ENCODE data around the gene OPCML.

The OPCML gene

GRCh38 chr11:133479209-133479608 lies 53.1 kb downstream of the OPCML start:
- no peak for ATAC-seq
- no peak for TF ChIP-seq ZFP3 (CRISPR knock-in tag; IDR thresholded peaks at IDR 0.05)
- no peak for TF ChIP-seq OSR1 (CRISPR knock-in tag; IDR thresholded peaks at IDR 0.05)
- TF ChIP-seq ZNF70 (CRISPR knock-in tag; IDR thresholded peaks at IDR 0.05) = no peak
- no peak for TF ChIP-seq CREB5 (CRISPR knock-in tag; IDR thresholded peaks at IDR 0.05; ENCODE audit: low read depth)
- no peak for TF ChIP-seq ZC3H10 (CRISPR knock-in tag; IDR thresholded peaks at IDR 0.05)
- TF ChIP-seq SNAI2 (CRISPR knock-in tag; IDR thresholded peaks at IDR 0.05) = no peak
- TF ChIP-seq ESRRG (CRISPR knock-in tag; IDR thresholded peaks at IDR 0.05) = no peak
- no peak for TF ChIP-seq RARB (CRISPR knock-in tag; IDR thresholded peaks at IDR 0.05)
- no peak for TF ChIP-seq GLIS3 (CRISPR knock-in tag; IDR thresholded peaks at IDR 0.05)
- TF ChIP-seq TCF4 (CRISPR knock-in tag; IDR thresholded peaks at IDR 0.05; ENCODE audit: borderline replicate concordance) = no peak
- no peak for TF ChIP-seq PATZ1 (CRISPR knock-in tag; IDR thresholded peaks at IDR 0.05; ENCODE audit: borderline replicate concordance)
- no peak for TF ChIP-seq ZFP30 (CRISPR knock-in tag; IDR thresholded peaks at IDR 0.05)
- TF ChIP-seq ZNF565 (CRISPR knock-in tag; conservative IDR thresholded peaks at IDR 0.05; ENCODE audit: low read depth) = no peak

- no peak for ATAC-seq
- no peak for TF ChIP-seq PPARA (CRISPR knock-in tag; IDR thresholded peaks at IDR 0.05; ENCODE audit: borderline replicate concordance)
- TF ChIP-seq ZNF70 (CRISPR knock-in tag; IDR thresholded peaks at IDR 0.05) = no peak
- no peak for TF ChIP-seq ZNF8 (CRISPR knock-in tag; IDR thresholded peaks at IDR 0.05)
- TF ChIP-seq CSDC2 (CRISPR knock-in tag; IDR thresholded peaks at IDR 0.05) = no peak
These were observed 55.1 kb downstream of the OPCML start for GRCh38 chr11:133477251-133477625.

- ATAC-seq = no peak
- no peak for TF ChIP-seq ZFP30 (CRISPR knock-in tag; IDR thresholded peaks at IDR 0.05)
- no peak for TF ChIP-seq TCF4 (CRISPR knock-in tag; IDR thresholded peaks at IDR 0.05; ENCODE audit: borderline replicate concordance)
- TF ChIP-seq ZNF565 (CRISPR knock-in tag; conservative IDR thresholded peaks at IDR 0.05; ENCODE audit: low read depth) = no peak
- TF ChIP-seq SNAI2 (CRISPR knock-in tag; IDR thresholded peaks at IDR 0.05) = no peak
- TF ChIP-seq TSHZ2 (CRISPR knock-in tag; IDR thresholded peaks at IDR 0.05) = no peak
- TF ChIP-seq OSR1 (CRISPR knock-in tag; IDR thresholded peaks at IDR 0.05) = no peak
- TF ChIP-seq PATZ1 (CRISPR knock-in tag; IDR thresholded peaks at IDR 0.05; ENCODE audit: borderline replicate concordance) = no peak
- no peak for TF ChIP-seq ESRRG (CRISPR knock-in tag; IDR thresholded peaks at IDR 0.05)
- TF ChIP-seq BACH2 (CRISPR knock-in tag; IDR thresholded peaks at IDR 0.05; ENCODE audit: borderline replicate concordance) = no peak
- TF ChIP-seq CSDC2 (CRISPR knock-in tag; IDR thresholded peaks at IDR 0.05) = no peak
These were observed 55.6 kb downstream of the OPCML start for GRCh38 chr11:133476570-133477250.

- ATAC-seq = no peak
- TF ChIP-seq PATZ1 (CRISPR knock-in tag; IDR thresholded peaks at IDR 0.05; ENCODE audit: borderline replicate concordance) (no peak), POU6F1 (CRISPR knock-in tag; IDR thresholded peaks at IDR 0.05; ENCODE audit: borderline replicate concordance, low read depth) (no peak), ZFP3 (CRISPR knock-in tag; IDR thresholded peaks at IDR 0.05) (no peak), TOX (CRISPR knock-in tag; IDR thresholded peaks at IDR 0.05; ENCODE audit: borderline replicate concordance) (no peak), GLIS3 (CRISPR knock-in tag; IDR thresholded peaks at IDR 0.05) (no peak), ZNF8 (CRISPR knock-in tag; IDR thresholded peaks at IDR 0.05) (no peak), TSHZ2 (CRISPR knock-in tag; IDR thresholded peaks at IDR 0.05) (no peak), SNAI2 (CRISPR knock-in tag; IDR thresholded peaks at IDR 0.05) (no peak)
These were observed 57.8 kb downstream of the OPCML start for GRCh38 chr11:133474461-133474860.

Data from SK-N-SH treated with all-trans-retinoic acid at 6 μM for 48 hours (cell line).